CD14-positive monocyte (primary cell): ENCODE data around the gene SV2B. TPM values are rescaled to one million over a fixed set of nuclear protein-coding genes. Genes with fewer than 3 reads are reported as not detected.

Source experiments
- DNase-seq, 3 donors: peaks; one replicate each; pipeline ENCODE4 v3.0.0-alpha.2; 2011 to 2022
- H2AFZ ChIP-seq: 2 replicates; pipeline ENCODE4 v1.6.0; 2012; ENCODE audit warnings: mild to moderate bottlenecking, low read depth, low read length, inconsistent platforms; ENCODE audit not compliant: insufficient read depth, poor library complexity, severe bottlenecking
- H3K27ac ChIP-seq, 2 donors: 1 replicate in 1 of 2; 2 replicates in 1 of 2; pipeline ENCODE4 v1.5.1; 2012 to 2013; ENCODE audit warnings: low read length in 2 of 2, control low read depth in 1 of 2, inconsistent platforms in 1 of 2, low read depth in 1 of 2, mild to moderate bottlenecking in 1 of 2
- H3K27me3 ChIP-seq, 2 donors: one replicate each; pipeline versions ENCODE4 v1.6.0 to v1.6.1; 2011 to 2013; ENCODE audit warnings: low read length in 2 of 2; ENCODE audit not compliant: control insufficient read depth in 2 of 2, insufficient read depth in 2 of 2
- H3K36me3 ChIP-seq, 2 donors: replicated peaks in 1 of 2; 1 replicate in 1 of 2; 2 replicates in 1 of 2; pipeline versions ENCODE4 v1.5.1 to v1.6.1; 2012 to 2013; ENCODE audit warnings: low read length in 2 of 2, control low read depth in 1 of 2, inconsistent platforms in 1 of 2, mild to moderate bottlenecking in 1 of 2; ENCODE audit not compliant: insufficient read depth in 2 of 2, control insufficient read depth in 1 of 2
- H3K4me1 ChIP-seq, 2 donors: 1 replicate in 1 of 2; 2 replicates in 1 of 2; pipeline versions ENCODE4 v1.5.1 to v1.6.1; 2012 to 2013; ENCODE audit warnings: low read length in 2 of 2, control low read depth in 1 of 2, inconsistent platforms in 1 of 2, mild to moderate bottlenecking in 1 of 2, moderate library complexity in 1 of 2; ENCODE audit not compliant: insufficient read depth in 2 of 2, control insufficient read depth in 1 of 2
- H3K4me2 ChIP-seq: replicated peaks from 2 replicates; pipeline ENCODE3; 2012; ENCODE audit warnings: low read length, moderate library complexity, mild to moderate bottlenecking; ENCODE audit not compliant: poor library complexity, severe bottlenecking; ENCODE audit errors: extremely low read depth
- H3K4me3 ChIP-seq, 3 experiments: fragments of 200-600 bp in 1 of 3; sonication (generic) in 1 of 3; replicated peaks in 1 of 3; 1 replicate in 2 of 3; 2 replicates in 1 of 3; pipeline ENCODE4 v1.5.1; 2011 to 2013; ENCODE audit warnings: low read length in 3 of 3, mild to moderate bottlenecking in 3 of 3, control low read depth in 2 of 3, low read depth in 2 of 3, inconsistent platforms in 1 of 3, moderate library complexity in 1 of 3
- H3K79me2 ChIP-seq: 2 replicates; pipeline ENCODE4 v1.6.0; 2012; ENCODE audit warnings: mild to moderate bottlenecking, control low read depth, inconsistent platforms, low read length, moderate library complexity; ENCODE audit not compliant: insufficient read depth
- H3K9ac ChIP-seq: 2 replicates; pipeline ENCODE4 v1.6.0; 2017; ENCODE audit warnings: low read length, mild to moderate bottlenecking; ENCODE audit not compliant: insufficient read depth, poor library complexity, severe bottlenecking
- H3K9me3 ChIP-seq, 2 donors: replicated peaks in 1 of 2; 1 replicate in 1 of 2; 2 replicates in 1 of 2; pipeline versions ENCODE4 v1.5.1 to v1.6.1; 2012 to 2013; ENCODE audit warnings: low read length in 2 of 2, control low read depth in 1 of 2; ENCODE audit not compliant: control insufficient read depth in 1 of 2, insufficient read depth in 1 of 2
- H4K20me1 ChIP-seq: 2 replicates; pipeline ENCODE4 v1.6.0; 2012; ENCODE audit warnings: mild to moderate bottlenecking, low read length, control low read depth, moderate library complexity; ENCODE audit not compliant: insufficient read depth
- H3K27ac Mint-ChIP-seq, 7 donors: one replicate each; pipeline ENCODE4 v1.8.0; 2020; ENCODE audit warnings: mild to moderate bottlenecking in 7 of 7, mixed read lengths in 7 of 7, moderate library complexity in 6 of 7, inconsistent platforms in 2 of 7
- H3K27me3 Mint-ChIP-seq, 3 donors: one replicate each; pipeline ENCODE4 v1.8.0; 2021 to 2022; ENCODE audit warnings: low read depth in 3 of 3, mild to moderate bottlenecking in 3 of 3, mixed read lengths in 3 of 3, moderate library complexity in 3 of 3, inconsistent platforms in 1 of 3
- H3K36me3 Mint-ChIP-seq, 2 donors: one replicate each; pipeline ENCODE4 v1.8.0; 2020; ENCODE audit warnings: mixed read lengths in 2 of 2, inconsistent platforms in 1 of 2, mild to moderate bottlenecking in 1 of 2
- H3K4me1 Mint-ChIP-seq: one replicate; pipeline ENCODE4 v1.8.0; 2020; ENCODE audit warnings: mild to moderate bottlenecking, mixed read lengths
- H3K4me3 Mint-ChIP-seq, 2 donors: one replicate each; pipeline ENCODE4 v1.8.0; 2020; ENCODE audit warnings: mild to moderate bottlenecking in 2 of 2, mixed read lengths in 2 of 2, moderate library complexity in 1 of 2
- H3K9me3 Mint-ChIP-seq, 7 donors: one replicate each; pipeline ENCODE4 v1.8.0; 2020 to 2022; ENCODE audit warnings: mixed read lengths in 7 of 7, mild to moderate bottlenecking in 6 of 7, moderate library complexity in 6 of 7, inconsistent platforms in 2 of 7
- WGBS: methylation state at CpG from one replicate; pipeline ENCODE4 v1.1.5; 2013; ENCODE audit warnings: missing lambda C conversion rate; ENCODE audit not compliant: insufficient coverage; 5-methylcytosine and 5-hydroxymethylcytosine counted together
- intact Hi-C, 2 donors: fragments of 100-400 bp; cut with micrococcal nuclease; formaldehyde crosslinking; loops; one replicate each; pipeline versions ENCODE4 v1.15.0 to v1.15.1; 2023
- polyA plus RNA-seq, 3 donors: library from polyadenylated mRNA; depleted of rRNA in 1 of 3; unstranded in 2 of 3; stranded (reverse) in 1 of 3; fragments of 300-500 nt in 2 of 3; fragments of >200 nt in 1 of 3; fragmentation: Illumina TruSeq in 2 of 3; gene quantifications; 1 replicate in 2 of 3; 2 replicates in 1 of 3; pipeline ENCODE4 v1.2.3, GENCODE V29; 2012 to 2021
- TF ChIP-seq, protein P1 (sequence below): fragments of 200-600 bp; IDR thresholded peaks from one replicate; pipeline ENCODE4 v1.8.0; 2022; ENCODE audit warnings: antibody characterized with exemption, mild to moderate bottlenecking

SV2B gene
- polyA plus RNA-seq, 3 donors, result not detected

DNA sequence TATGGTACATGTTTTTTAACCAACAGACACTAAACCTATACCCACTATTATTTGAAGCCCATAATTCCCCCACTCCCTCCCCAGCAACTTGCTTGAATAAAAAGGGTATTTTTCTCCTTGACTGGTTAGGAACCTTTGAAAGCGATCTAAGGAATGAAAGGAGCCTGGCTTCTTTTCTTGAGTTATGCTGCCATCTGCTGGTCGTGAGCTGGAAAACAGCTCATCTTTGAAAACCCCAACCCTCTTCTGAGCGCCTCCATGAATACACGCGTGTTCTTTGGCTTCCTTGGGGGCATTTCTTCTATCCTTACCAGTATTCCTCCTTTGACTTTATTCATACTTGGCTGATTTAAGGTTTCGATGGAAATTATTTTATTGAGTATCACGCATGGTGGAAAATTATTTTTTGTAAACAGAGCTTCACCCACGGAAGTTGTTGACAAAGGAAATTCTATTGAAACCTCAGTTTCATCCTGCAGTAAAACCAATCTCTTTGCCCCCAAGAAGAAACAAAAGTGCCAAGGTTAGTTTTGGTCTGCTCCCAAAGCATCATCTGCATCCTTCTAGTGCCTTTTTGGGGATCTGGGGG is 171.6 kb downstream of the SV2B start:
- H4K20me1 ChIP-seq, result no peaks in the 10 kb centered on the region
- peak; percentile 62 to 70 (median 70) for DNase-seq
- peaks cover 6 to 16% (median 10%) of the 10 kb centered on the region in 7 donors for H3K9me3 Mint-ChIP-seq
- peaks cover 3% of the 10 kb centered on the region for H3K4me1 Mint-ChIP-seq
- no peaks in the 10 kb centered on the region for H3K36me3 Mint-ChIP-seq
- intact Hi-C loops, result loop anchor here (2.0 to 10.0 kb wide), 4 partner anchors 214 to 317 kb away; partner anchors contain the start of gene RCCD1 (in 1 of the 2)
- peaks cover 2 to 11% (median 3%) of the 10 kb centered on the region in 3 donors for H3K27me3 Mint-ChIP-seq
- H3K4me3 ChIP-seq, result no peak overlapping the region
- peak overlapping the region in 1 of 2 donors; percentile 55 for H3K4me3 Mint-ChIP-seq
- H3K9me3 ChIP-seq, result peaks cover 0 to 4% of the 10 kb centered on the region in 2 donors
- H3K79me2 ChIP-seq, result no peaks in the 10 kb centered on the region
- H2AFZ ChIP-seq, result peak overlapping the region; percentile 61
- TF ChIP-seq, protein P1, sequence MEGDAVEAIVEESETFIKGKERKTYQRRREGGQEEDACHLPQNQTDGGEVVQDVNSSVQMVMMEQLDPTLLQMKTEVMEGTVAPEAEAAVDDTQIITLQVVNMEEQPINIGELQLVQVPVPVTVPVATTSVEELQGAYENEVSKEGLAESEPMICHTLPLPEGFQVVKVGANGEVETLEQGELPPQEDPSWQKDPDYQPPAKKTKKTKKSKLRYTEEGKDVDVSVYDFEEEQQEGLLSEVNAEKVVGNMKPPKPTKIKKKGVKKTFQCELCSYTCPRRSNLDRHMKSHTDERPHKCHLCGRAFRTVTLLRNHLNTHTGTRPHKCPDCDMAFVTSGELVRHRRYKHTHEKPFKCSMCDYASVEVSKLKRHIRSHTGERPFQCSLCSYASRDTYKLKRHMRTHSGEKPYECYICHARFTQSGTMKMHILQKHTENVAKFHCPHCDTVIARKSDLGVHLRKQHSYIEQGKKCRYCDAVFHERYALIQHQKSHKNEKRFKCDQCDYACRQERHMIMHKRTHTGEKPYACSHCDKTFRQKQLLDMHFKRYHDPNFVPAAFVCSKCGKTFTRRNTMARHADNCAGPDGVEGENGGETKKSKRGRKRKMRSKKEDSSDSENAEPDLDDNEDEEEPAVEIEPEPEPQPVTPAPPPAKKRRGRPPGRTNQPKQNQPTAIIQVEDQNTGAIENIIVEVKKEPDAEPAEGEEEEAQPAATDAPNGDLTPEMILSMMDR, result peak; percentile 88
- no peak overlapping the region for H3K9ac ChIP-seq
- peaks cover 0 to 4% of the 10 kb centered on the region in 2 donors for H3K27me3 ChIP-seq
- H3K36me3 ChIP-seq, result no peaks in the 10 kb centered on the region
- H3K27ac ChIP-seq, result no peak overlapping the region
- H3K27ac Mint-ChIP-seq, result no peak overlapping the region
- H3K4me1 ChIP-seq, result no peaks in the 10 kb centered on the region
- whole genome bisulfite sequencing, result 0% methylated on average over 2 of the region's 8 CpGs
- no peak overlapping the region for H3K4me2 ChIP-seq

DNA sequence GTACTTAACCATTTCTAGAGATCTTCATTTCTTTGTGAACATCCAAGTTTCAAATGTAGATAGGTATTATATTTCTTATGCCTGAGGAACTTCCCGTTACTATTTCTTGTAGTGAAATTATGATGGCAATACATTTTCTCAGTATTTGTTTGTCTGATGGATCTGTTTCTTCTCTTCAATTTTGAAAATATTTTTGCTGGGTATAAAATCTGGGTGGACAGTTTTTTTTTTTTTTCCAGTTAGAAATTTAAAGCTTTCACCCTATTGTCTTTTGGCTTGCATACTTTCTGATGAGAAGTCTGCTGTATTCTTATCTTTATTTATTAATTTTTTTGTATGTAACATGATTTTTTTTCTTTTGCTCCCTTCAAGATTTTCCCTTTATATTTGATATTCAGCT is 175.8 kb downstream of the SV2B start:
- Histone ChIP-seq H3K9me3 (peaks cover 0 to 7% of the 10 kb centered on the region in 2 donors), H3K79me2 (no peaks in the 10 kb centered on the region), H3K36me3 (no peaks in the 10 kb centered on the region), H4K20me1 (no peaks in the 10 kb centered on the region), H3K4me3 (no peak overlapping the region), H3K27me3 (peaks cover 0 to 3% of the 10 kb centered on the region in 2 donors), H3K4me2 (no peak overlapping the region), H3K27ac (no peak overlapping the region), H3K9ac (no peak overlapping the region), H2AFZ (no peak overlapping the region), H3K4me1 (no peaks in the 10 kb centered on the region)
- Mint-ChIP-seq H3K27ac (no peak overlapping the region), H3K9me3 (peaks cover 4 to 19% (median 12%) of the 10 kb centered on the region in 7 donors), H3K4me1 (peaks cover 3% of the 10 kb centered on the region), H3K36me3 (no peaks in the 10 kb centered on the region), H3K4me3 (no peak overlapping the region), H3K27me3 (peaks cover 1 to 6% (median 2%) of the 10 kb centered on the region in 3 donors)
- TF ChIP-seq, protein P1, result no peak
- no CpG with 5 or more reads among the region's 1 CpG for WGBS
- intact Hi-C loops, result loop anchor here in 1 of 2 donors (10.0 kb wide), 1 partner anchor 321 kb away; the partner anchor contains the start of gene RCCD1
- DNase-seq, result no peak
